BE2C (cell line): Measurements from ENCODE around the gene EMID1.
"Not testable (repeated sequence)": the region's sequence is repeated elsewhere in the genome, so short reads cannot be mapped to it uniquely, and the experiment has no call there.

Source experiments
- DNase-seq: peaks from one replicate; pipeline ENCODE4 v3.0.0-alpha.2; 2020
- H3K27me3 ChIP-seq: fragments of 250-450 bp; sonication (Bioruptor Pico); 2 replicates; pipeline ENCODE4 v1.5.1; 2020; ENCODE audit warnings: mild to moderate bottlenecking
- H3K36me3 ChIP-seq: fragments of 250-450 bp; sonication (Bioruptor Pico); 2 replicates; pipeline ENCODE4 v1.5.1; 2020; ENCODE audit warnings: mild to moderate bottlenecking
- H3K4me1 ChIP-seq: fragments of 250-450 bp; sonication (Bioruptor Pico); 2 replicates; pipeline ENCODE4 v1.5.1; 2020
- H3K4me3 ChIP-seq: 2 replicates; pipeline ENCODE4 v1.5.1; 2011; ENCODE audit warnings: low read depth, low read length
- H3K9me3 ChIP-seq: fragments of 250-450 bp; sonication (Bioruptor Pico); 2 replicates; pipeline ENCODE4 v1.5.1; 2020
- TF ChIP-seq, protein P1 (sequence below): IDR thresholded peaks from 2 replicates; pipeline ENCODE4 v1.5.1; 2012; ENCODE audit warnings: mild to moderate bottlenecking, low read depth, low read length

Gene EMID1

DNA sequence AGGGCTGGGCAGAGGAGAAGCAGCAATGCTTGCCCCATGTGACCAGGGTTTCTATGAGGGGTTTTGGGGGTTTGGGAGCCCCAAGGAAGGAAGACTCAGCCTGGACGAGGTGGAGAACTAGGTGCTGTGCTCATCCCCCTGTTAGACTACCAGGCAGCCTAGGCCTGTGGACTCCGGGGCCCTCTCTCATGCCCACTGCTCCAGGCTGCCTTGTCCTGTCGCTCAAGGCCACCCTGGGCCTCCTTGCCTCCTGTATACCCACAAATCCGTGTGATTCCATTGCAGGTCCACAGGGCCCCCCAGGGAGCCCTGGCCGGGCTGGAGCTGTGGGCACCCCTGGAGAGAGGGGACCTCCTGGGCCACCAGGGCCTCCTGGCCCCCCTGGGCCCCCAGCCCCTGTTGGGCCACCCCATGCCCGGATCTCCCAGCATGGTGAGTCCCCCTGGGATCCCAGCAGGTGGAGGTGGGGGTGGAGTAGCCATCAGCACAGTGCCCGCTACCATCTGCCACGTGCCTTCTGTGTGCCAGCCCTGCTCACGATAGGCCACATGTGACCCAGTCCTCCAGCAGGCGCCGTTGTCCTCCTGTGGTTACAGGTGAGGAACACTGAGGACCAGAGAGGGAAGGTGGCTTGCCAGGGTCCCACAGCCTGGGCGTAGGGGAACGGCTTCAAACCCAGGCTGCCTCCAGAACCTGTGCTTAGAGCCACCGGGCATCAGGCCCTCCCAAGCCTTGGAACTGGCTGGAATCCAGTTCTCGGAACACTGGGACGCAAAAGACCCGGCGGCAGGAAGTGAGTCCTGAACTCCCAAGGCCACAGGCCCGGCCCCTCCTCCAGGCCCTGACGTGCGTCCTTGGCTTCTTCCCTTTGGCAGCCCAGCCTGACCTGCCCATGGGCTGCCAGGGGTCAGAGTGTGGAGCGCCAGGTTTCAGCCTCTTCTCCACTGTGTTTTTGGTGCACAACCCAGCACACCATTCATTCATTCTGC lies 26.6 kb downstream of the EMID1 start:
- Histone ChIP-seq H3K4me1 (no peaks in the 10 kb centered on the region), H3K36me3 (no peaks in the 10 kb centered on the region), H3K4me3 (no peak overlapping the region), H3K27me3 (no peaks in the 10 kb centered on the region), H3K9me3 (no peaks in the 10 kb centered on the region; the same call in 1 of the 2 replicates)
- no peak for DNase-seq
- TF ChIP-seq, protein P1, sequence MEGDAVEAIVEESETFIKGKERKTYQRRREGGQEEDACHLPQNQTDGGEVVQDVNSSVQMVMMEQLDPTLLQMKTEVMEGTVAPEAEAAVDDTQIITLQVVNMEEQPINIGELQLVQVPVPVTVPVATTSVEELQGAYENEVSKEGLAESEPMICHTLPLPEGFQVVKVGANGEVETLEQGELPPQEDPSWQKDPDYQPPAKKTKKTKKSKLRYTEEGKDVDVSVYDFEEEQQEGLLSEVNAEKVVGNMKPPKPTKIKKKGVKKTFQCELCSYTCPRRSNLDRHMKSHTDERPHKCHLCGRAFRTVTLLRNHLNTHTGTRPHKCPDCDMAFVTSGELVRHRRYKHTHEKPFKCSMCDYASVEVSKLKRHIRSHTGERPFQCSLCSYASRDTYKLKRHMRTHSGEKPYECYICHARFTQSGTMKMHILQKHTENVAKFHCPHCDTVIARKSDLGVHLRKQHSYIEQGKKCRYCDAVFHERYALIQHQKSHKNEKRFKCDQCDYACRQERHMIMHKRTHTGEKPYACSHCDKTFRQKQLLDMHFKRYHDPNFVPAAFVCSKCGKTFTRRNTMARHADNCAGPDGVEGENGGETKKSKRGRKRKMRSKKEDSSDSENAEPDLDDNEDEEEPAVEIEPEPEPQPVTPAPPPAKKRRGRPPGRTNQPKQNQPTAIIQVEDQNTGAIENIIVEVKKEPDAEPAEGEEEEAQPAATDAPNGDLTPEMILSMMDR, result no peak

DNA sequence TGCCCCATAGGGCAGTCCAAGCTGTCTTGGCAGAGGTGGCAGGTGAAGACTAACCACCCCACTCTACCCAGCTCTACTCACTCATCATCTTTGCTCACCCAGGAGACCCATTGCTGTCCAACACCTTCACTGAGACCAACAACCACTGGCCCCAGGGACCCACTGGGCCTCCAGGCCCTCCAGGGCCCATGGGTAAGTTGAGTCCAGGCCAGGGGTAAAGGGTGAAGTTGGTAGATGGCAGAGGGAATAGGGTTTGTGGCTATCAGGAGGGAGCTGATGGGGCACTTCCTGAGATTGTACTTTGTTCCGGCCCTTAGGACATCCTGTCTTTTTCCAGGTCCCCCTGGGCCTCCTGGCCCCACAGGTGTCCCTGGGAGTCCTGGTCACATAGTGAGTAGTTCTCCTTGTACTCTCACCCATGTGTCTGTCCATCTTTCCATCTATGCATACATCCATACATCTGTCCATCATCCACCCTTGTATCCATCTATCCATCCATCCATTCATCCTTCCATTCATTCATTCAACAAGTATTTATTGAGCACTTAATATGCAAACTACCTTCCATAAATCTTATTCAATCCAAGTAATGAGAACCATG lies 27.7 kb downstream of the EMID1 start:
- DNase-seq, result no peak
- no peaks in the 10 kb centered on the region for H3K27me3 ChIP-seq
- TF ChIP-seq, protein P1, result no peak
- no peaks in the 10 kb centered on the region for H3K36me3 ChIP-seq
- no peaks in the 10 kb centered on the region; the same call in 1 of the 2 replicates for H3K9me3 ChIP-seq
- no peak overlapping the region for H3K4me3 ChIP-seq
- H3K4me1 ChIP-seq, result no peaks in the 10 kb centered on the region

DNA sequence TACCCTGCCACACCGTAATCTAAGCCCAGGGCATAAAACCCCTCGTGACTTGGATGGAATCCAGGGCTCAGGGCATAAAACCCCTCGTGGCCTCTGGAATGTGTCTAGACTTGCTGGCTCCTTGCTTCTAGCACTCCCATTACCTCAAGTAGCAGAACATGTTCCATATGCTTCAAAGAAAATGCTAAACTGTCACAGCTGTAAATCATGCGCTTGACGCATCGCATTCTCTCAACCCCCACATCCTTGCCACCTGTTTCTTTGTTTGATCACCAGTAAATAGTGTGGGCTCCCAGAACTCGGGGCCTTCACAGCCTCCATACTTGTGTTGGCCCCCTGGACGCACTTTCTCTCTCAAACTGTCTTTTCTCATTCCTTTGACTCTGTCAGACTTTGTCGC lies 34.8 kb downstream of the EMID1 start:
- H3K27me3 ChIP-seq, H3K4me3 ChIP-seq, H3K4me1 ChIP-seq, H3K36me3 ChIP-seq, H3K9me3 ChIP-seq, DNase-seq: not testable (repeated sequence)

DNA sequence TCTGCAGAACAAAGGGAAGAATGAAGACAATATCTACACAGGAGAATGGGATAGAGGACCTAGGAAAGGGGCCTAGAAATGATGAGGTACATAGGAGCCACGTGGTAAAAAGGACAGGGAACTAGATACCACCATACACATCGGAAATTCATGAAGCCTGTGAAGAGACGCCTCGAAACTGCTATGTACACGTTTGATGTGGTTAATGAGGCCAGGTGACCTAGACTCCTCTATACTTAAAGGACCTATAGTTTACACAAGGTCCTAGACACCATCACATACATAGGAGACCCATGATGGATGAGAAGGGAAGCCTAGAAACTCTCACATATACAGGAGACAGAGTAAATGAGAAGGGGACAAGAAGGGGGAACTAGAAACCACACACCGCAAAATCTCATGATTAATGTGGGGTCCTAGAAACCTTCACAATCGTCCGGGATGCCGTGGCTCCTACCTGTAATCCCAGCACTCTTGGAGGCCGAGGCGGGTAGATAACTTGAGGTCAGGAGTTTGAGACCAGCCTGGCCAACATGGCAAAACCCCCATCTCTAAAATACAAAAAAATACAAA lies 38.3 kb downstream of the EMID1 start:
- Histone ChIP-seq H3K9me3 (no peaks in the 10 kb centered on the region), H3K36me3 (no peaks in the 10 kb centered on the region), H3K27me3 (no peaks in the 10 kb centered on the region), H3K4me1 (no peaks in the 10 kb centered on the region), H3K4me3 (no peak overlapping the region)
- TF ChIP-seq, protein P1, result no peak
- DNase-seq, result no peak

DNA sequence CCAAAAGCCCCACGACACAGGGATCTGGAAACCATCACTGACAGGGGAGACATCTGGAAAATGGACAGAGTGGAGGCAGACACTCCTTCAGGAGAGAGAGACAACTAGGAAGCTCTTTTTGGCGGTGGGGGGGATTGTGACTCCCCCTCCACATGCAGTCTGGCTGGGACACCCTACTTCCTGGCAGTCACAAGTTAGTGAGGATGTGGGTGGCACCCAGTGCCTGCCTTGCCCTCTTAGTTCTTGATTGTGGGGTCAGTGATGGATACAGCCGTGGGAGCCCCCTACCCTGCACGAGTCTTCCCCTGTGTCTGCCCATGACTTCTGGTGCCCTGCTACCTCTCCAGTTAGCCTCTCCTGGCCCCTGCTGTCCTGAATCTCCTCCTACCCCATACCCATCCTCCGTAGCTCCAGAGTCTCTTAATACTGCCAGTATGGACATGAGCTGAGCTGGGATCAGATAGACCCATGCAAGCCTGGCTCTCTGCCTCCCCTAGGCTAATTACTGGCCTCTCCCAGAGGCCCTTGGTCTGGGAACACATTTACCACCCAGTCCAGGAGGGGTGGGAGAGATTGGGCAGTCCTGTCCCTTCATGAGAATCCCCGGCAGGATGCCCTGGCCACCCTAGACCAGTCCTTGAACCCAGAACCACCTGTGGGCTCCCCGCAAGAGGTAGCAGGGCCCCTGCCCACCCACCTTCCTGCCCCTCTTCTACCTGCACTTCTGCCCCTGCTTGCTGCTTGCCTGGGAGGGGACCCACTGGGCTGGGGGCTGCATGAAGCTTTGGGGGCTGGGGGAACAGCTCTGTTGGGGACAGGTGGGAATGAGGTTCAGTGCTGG lies 39.3 kb downstream of the EMID1 start:
- no peak for DNase-seq
- H3K36me3 ChIP-seq, result no peaks in the 10 kb centered on the region

More for the DNA sequence above, 39.3 kb downstream of the EMID1 start:
- Histone ChIP-seq H3K9me3 (no peaks in the 10 kb centered on the region), H3K4me3 (no peak overlapping the region), H3K27me3 (no peaks in the 10 kb centered on the region), H3K4me1 (no peaks in the 10 kb centered on the region)
- TF ChIP-seq, protein P1, result no peak
